Measurements from ENCODE around the gene CPSF6.
"Not testable (repeated sequence)": the region's sequence is repeated elsewhere in the genome, so short reads cannot be mapped to it uniquely, and the experiment has no call there.

GRCh38 chr12:69265633-69266032, 26.3 kb downstream of the CPSF6 start:
- TF ChIP-seq YY1 (IDR thresholded peaks at IDR 0.05; ENCODE audit: insufficient read depth, insufficient read length); ZNF274 (IDR thresholded peaks at IDR 0.05; ENCODE audit: low read depth, low read length): not testable (repeated sequence)

Data from NT2/D1 (cell line).